Measurements from ENCODE around the gene UGT1A6.

UGT1A6 gene

GRCh38 chr2:233766416-233766815 lies 73.7 kb downstream of the UGT1A6 start:
- DNase-seq (ENCODE audit: low read depth in 3 of 3): no peak

- no peak for DNase-seq (ENCODE audit: low read depth in 3 of 3)
These were observed 75.4 kb downstream of the UGT1A6 start for GRCh38 chr2:233768076-233768475.

- DNase-seq (ENCODE audit: low read depth in 3 of 3): no peak
These were observed 76.6 kb downstream of the UGT1A6 start for GRCh38 chr2:233769260-233769659.

GRCh38 chr2:233772153-233772552 lies 79.5 kb downstream of the UGT1A6 start:
- DNase-seq (ENCODE audit: low read depth in 3 of 3): no peak

GRCh38 chr2:233772583-233772982 lies 79.9 kb downstream of the UGT1A6 start:
- no peak for DNase-seq (ENCODE audit: low read depth in 3 of 3)

GRCh38 chr2:233773854-233774253 lies 81.2 kb downstream of the UGT1A6 start:
- DNase-seq (ENCODE audit: low read depth in 3 of 3): no peak

GRCh38 chr2:233775414-233775813 lies 82.7 kb downstream of the UGT1A6 start:
- DNase-seq (ENCODE audit: low read depth in 3 of 3): no peak

- DNase-seq (ENCODE audit: low read depth in 3 of 3): no peak
These were observed 85.3 kb downstream of the UGT1A6 start, which contains the start of gene MROH2A for GRCh38 chr2:233778030-233778429. Gene MROH2A (plus strand): TSS chr2:233778330. CDS start chr2:233779359, 1,029 bp downstream.

GRCh38 chr2:233779722-233780121 lies 87.0 kb downstream of the UGT1A6 start:
- no peak for DNase-seq (ENCODE audit: low read depth in 3 of 3)

- no peak for DNase-seq (ENCODE audit: low read depth in 3 of 3)
These were observed 88.1 kb downstream of the UGT1A6 start for GRCh38 chr2:233780771-233781170.

GRCh38 chr2:233789554-233789953 lies 96.9 kb downstream of the UGT1A6 start:
- no peak for DNase-seq (ENCODE audit: low read depth in 3 of 3)

GRCh38 chr2:233791151-233791882 lies 98.6 kb downstream of the UGT1A6 start:
- no peak for DNase-seq (ENCODE audit: low read depth in 3 of 3)

- no peak for DNase-seq (ENCODE audit: low read depth in 3 of 3)
These were observed 99.2 kb downstream of the UGT1A6 start for GRCh38 chr2:233791883-233792329.

- DNase-seq (ENCODE audit: low read depth in 3 of 3): no peak
These were observed 100.0 kb downstream of the UGT1A6 start for GRCh38 chr2:233792720-233793119.

- no peak for DNase-seq (ENCODE audit: low read depth in 3 of 3)
These were observed 100.9 kb downstream of the UGT1A6 start for GRCh38 chr2:233793465-233794127.

- no peak for DNase-seq (ENCODE audit: low read depth in 3 of 3)
These were observed 101.5 kb downstream of the UGT1A6 start for GRCh38 chr2:233794128-233794658.

- no peak for DNase-seq (ENCODE audit: low read depth in 3 of 3)
These were observed 103.1 kb downstream of the UGT1A6 start for GRCh38 chr2:233795735-233796171.

- DNase-seq (ENCODE audit: low read depth in 3 of 3): no peak
These were observed 103.6 kb downstream of the UGT1A6 start for GRCh38 chr2:233796254-233796653.

- no peak for DNase-seq (ENCODE audit: low read depth in 3 of 3)
These were observed 105.8 kb downstream of the UGT1A6 start for GRCh38 chr2:233798335-233799086.

- no peak for DNase-seq (ENCODE audit: low read depth in 3 of 3)
These were observed 106.5 kb downstream of the UGT1A6 start for GRCh38 chr2:233799087-233799665.

GRCh38 chr2:233799716-233800115 lies 107.0 kb downstream of the UGT1A6 start:
- DNase-seq (ENCODE audit: low read depth in 3 of 3): no peak

GRCh38 chr2:233800208-233800607 lies 107.5 kb downstream of the UGT1A6 start:
- DNase-seq (ENCODE audit: low read depth in 3 of 3): no peak

Measured in stimulated activated CD4-positive, alpha-beta T cell treated with anti-CD3 and anti-CD28 coated beads, TNF-alpha, amount 100 ng/mL, for 4 hours (primary cell).